ENCODE data around the gene GALM. TPM values are rescaled to one million over a fixed set of nuclear protein-coding genes. Genes with fewer than 3 reads are reported as not detected.
"Not testable (repeated sequence)": the region's sequence is repeated elsewhere in the genome, so short reads cannot be mapped to it uniquely, and the experiment has no call there.

Gene GALM
- total RNA-seq (2014; rRNA removed; shearing (Covaris generic); ENCODE audit: low replicate concordance) = 88.0 and 103 TPM in 2 replicates

DNA sequence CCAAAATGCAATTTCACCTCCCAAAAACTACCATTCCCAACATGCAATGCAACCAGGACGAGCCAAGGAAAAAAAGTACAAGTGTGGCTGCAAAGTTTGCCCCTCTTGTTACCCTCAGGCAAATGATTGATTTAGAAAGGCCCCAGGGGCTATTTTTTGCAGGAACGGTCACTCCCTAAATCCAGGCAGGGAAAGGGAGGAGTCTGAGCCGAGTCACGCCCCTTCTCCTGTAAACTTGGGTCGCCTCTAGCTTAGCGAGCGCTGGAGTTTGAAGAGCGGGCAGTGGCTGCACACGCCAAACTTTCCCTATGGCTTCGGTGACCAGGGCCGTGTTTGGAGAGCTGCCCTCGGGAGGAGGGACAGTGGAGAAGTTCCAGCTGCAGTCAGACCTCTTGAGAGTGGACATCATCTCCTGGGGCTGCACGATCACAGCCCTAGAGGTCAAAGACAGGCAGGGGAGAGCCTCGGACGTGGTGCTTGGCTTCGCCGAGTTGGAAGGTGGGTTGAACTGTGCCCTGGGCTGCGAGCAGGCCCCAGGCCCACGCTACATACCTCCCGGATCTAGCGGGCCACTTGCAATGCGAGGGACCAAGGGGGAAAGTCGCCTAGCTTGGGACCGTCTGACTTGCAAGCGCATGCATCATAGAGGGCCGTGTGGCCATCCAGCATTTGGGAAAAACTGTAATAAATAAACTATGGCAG, at the start of gene GALM:
Gene GALM, plus strand, starts transcription at position 261 of the 702 bp plus-strand sequence. Its CDS starts 48 bp downstream, at position 309.
- in situ Hi-C loops (cut with HindIII; ENCODE audit: low pct_unique_long_range_greater_than_20kb, low sequenced_read_pairs) = no loop called here
- DNase-seq (ENCODE audit: low read depth) = peak; percentile 97

- no peak for DNase-seq (ENCODE audit: low read depth)
- in situ Hi-C loops (cut with HindIII; ENCODE audit: low pct_unique_long_range_greater_than_20kb, low sequenced_read_pairs) = no loop called here
Measured at GRCh38 chr2:38617301-38617700, 48.6 kb upstream of the GALM start.

DNA sequence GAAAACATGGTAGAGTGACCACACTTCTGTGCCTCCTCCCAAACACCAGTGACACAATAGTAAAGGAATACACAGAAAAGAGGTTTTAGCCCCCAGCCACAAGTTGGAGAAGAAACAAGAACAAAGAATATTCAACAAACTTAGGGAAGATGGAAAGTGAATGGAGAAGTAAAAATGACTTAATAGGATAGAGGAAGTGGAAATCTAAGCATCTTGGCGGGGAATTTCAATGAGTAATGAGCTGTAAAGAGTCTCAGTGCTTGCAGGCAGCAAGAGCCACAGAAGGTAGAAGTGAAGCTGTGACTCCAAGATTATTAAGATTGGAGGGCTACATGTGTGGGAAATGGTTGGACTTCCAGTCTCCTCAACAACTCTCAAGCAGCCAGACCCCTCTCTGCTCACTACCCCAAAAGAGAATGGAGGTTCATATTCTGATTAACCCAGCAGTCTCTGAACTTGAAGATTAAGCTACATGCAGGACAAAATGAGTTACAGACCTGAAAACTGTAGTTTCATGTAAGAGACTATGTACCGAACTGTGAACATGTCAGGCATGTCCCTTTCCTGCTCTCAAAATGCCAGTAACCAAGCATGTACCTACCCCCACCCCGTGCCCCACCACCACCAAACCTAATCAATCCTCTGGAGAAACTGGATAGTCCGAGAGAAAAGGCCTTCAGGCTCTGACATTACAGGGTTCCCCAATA, 46.3 kb upstream of the GALM start:
- no peak for DNase-seq (ENCODE audit: low read depth)
- in situ Hi-C loops (cut with HindIII; ENCODE audit: low pct_unique_long_range_greater_than_20kb, low sequenced_read_pairs) = no loop called here

- in situ Hi-C loops (cut with HindIII; ENCODE audit: low pct_unique_long_range_greater_than_20kb, low sequenced_read_pairs) = no loop called here
- no peak for DNase-seq (ENCODE audit: low read depth)
Measured at GRCh38 chr2:38620282-38620977, 45.5 kb upstream of the GALM start.

DNA sequence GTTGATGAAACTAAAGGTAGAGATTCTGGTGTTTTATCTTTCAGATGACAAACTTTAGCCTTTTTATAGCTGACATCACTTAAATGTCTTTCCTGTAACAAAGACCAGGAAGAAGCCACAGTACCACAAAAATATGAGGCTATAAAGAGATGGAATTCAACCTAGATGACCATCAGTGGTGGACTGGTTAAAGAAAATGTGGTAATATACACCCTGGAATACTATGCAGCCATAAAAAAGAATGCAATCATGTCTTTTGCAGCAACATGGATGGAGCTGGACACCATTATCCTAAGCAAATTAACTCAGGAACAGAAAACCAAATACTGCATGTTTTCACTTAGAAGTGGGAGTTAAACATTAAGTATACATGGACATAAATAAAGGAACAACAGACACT, 44.9 kb upstream of the GALM start:
- DNase-seq (ENCODE audit: low read depth) = no peak
- in situ Hi-C loops (cut with HindIII; ENCODE audit: low pct_unique_long_range_greater_than_20kb, low sequenced_read_pairs) = no loop called here

DNA sequence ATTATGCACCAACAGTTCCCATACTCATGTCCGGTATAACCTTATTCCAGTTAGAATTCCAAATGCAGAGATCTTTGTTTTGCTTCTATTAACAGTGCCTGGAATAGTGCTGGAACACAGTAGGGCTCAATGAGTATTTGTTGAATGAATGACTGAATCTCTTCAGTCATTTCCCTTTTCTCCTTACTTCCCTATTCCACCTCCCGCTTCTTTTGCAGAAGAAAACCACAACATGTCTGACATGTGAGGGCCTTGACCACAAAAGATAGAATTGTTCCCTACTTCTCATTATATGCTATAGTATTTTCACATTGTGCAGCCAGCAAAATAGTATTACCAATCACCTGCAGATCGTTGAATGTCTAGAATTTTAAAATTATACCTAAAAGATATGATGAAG, 43.7 kb upstream of the GALM start:
- in situ Hi-C loops (cut with HindIII; ENCODE audit: low pct_unique_long_range_greater_than_20kb, low sequenced_read_pairs) = no loop called here
- DNase-seq (ENCODE audit: low read depth) = no peak

- in situ Hi-C loops (cut with HindIII; ENCODE audit: low pct_unique_long_range_greater_than_20kb, low sequenced_read_pairs) = no loop called here
- DNase-seq (ENCODE audit: low read depth) = no peak
Measured at GRCh38 chr2:38626326-38627035, 39.4 kb upstream of the GALM start.

DNA sequence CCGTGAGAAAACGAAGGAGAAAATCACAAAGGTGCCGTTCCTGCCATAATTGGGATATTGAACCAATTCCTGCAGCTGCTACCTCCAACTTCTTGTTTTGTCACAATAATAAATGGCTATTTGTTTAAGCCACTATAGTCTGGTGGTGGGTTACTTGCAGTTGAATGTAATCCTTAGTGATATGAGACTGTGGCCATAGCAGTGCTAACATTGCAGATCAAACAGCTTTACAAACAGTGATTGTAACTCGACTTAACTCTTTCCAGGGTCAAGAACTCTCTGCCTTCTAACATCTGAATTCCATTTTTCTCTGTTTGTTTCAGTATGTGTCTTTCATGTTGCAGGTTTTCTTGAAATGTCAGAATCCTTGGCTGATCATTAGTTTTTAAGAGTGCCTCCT, 38.5 kb upstream of the GALM start:
- in situ Hi-C loops (cut with HindIII; ENCODE audit: low pct_unique_long_range_greater_than_20kb, low sequenced_read_pairs) = no loop called here
- no peak for DNase-seq (ENCODE audit: low read depth)

DNA sequence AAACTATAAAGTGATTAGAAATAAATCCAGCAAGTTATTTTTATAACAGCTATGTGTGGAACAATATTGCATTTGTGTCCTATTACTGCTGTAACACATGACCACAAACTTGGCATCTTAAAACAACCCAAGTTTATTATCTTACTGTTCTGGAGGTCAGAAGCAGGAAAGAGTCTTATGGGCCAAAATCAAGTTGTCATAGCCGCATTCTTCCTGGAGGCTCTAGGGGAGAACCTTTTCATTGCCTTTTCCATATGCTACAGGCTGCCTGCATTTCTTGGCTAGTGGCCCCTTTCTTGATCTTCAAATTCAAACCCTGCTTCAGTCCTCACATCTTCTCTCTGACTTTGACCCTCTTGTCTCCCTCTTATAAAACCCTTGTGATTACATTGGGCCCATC, 36.2 kb upstream of the GALM start:
- in situ Hi-C loops (cut with HindIII; ENCODE audit: low pct_unique_long_range_greater_than_20kb, low sequenced_read_pairs) = no loop called here
- no peak for DNase-seq (ENCODE audit: low read depth)

DNA sequence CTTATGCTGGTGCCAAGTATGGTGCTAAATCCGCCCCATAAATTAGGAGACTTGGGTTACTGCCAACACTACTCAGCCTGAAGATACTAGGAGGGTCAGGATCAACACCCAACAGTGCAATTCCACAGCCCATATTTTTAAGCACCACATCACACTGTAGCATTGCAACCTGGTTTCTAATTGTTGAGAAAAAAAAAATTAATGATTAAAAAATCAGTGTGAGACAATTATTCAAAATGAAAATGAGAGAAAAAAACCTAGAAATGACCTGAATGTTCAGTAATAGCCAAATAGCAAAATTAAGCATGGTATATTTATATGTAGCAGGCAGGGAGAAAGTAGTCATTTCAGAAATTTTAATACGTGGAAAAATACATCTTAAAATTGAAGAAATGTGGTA, 33.9 kb upstream of the GALM start:
- DNase-seq (ENCODE audit: low read depth) = no peak
- in situ Hi-C loops (cut with HindIII; ENCODE audit: low pct_unique_long_range_greater_than_20kb, low sequenced_read_pairs) = no loop called here

DNA sequence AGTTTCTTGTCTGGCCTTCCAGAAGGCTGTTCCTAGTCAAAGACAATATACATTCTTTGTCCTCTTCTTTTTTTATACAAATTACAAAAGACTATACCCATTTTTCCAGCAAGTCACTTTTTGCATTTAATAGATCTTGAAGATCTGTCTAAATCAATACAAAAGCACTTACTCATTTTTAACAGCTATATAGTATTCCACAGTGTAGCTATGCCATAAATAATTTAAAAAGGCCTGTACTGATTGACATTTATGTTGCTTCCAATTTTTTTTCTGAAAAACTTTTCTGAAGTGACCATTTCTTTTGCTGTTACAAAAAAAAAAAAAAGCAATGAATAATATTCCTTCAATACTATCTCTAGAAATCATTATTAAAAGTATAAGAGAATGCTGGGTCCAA, 32.9 kb upstream of the GALM start:
- DNase-seq (ENCODE audit: low read depth) = no peak
- in situ Hi-C loops (cut with HindIII; ENCODE audit: low pct_unique_long_range_greater_than_20kb, low sequenced_read_pairs) = no loop called here

DNA sequence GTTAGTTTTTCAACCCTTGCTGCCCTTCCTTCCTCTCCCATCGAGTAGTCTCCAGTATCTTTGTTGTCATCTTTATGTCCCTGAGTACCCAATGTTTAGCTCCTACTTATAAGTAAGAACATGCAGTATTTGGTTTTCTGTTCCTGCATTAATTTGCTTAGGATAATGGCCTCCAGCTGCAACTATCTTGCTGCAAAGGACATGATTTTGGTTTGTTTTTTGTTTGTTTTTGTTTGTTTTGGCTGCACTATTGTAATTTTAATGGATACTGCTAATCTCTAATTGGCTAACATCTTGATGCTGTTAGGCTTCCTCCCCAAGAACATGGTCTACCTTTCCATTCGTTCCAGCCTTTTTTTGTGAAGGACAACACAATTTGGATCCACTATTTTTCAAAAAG, 32.0 kb upstream of the GALM start:
- in situ Hi-C loops (cut with HindIII; ENCODE audit: low pct_unique_long_range_greater_than_20kb, low sequenced_read_pairs) = no loop called here
- no peak for DNase-seq (ENCODE audit: low read depth)

DNA sequence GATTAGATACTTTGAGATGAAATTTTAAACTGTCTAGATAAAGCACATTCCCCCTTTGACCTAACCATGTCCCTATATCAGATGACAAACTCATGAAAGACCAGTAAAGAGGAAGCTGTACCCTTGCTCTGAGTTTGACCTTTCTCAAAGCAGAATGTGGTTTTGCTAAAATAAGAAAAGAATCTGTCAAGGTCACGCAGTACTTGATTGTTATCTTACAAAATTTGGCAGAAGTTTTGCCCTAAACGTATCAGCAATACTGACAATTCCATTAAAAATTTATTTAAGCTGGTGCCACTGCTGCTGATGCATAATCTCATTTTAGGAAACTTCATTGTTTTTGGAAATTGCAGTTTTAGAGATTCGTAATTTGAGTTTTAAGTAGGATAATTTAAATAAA, 31.2 kb upstream of the GALM start:
- DNase-seq (ENCODE audit: low read depth) = no peak
- in situ Hi-C loops (cut with HindIII; ENCODE audit: low pct_unique_long_range_greater_than_20kb, low sequenced_read_pairs) = no loop called here

- no peak for DNase-seq (ENCODE audit: low read depth)
- in situ Hi-C loops (cut with HindIII; ENCODE audit: low pct_unique_long_range_greater_than_20kb, low sequenced_read_pairs) = no loop called here
Measured at GRCh38 chr2:38635139-38635538, 30.8 kb upstream of the GALM start.

GRCh38 chr2:38636069-38636468, 29.8 kb upstream of the GALM start:
- no peak for DNase-seq (ENCODE audit: low read depth)
- in situ Hi-C loops (cut with HindIII; ENCODE audit: low pct_unique_long_range_greater_than_20kb, low sequenced_read_pairs) = no loop called here

DNA sequence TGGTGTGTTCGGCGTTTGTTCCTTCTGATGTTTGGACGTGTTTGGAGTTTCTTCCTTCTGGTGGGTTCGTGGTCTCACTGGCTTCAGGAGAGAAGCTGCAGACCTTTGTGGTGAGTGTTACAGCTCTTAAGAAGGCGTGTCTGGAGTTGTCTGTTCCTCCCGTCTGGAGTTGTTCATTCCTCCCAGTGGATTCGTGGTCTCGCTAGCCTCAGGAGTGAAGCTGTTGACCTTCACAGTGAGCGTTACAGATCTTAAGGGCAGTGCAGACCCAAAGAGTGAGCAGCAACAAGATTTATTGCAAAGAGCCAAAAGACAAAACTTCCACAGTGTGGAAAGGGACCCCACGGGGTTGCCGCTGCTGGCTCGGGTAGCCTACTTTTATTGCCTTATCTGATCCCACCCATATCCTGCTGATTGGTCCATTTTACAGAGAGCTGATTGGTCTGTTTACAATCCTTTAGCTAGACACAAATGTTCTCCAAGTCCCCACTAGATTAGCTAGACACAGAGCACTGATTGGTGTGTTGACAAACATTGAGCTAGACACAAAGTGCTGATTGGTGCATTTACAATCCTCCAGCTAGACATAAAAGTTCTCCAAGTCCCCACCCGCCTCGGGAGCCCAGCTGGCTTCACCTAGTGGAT, 23.4 kb upstream of the GALM start:
- DNase-seq (ENCODE audit: low read depth); in situ Hi-C loops (cut with HindIII; ENCODE audit: low pct_unique_long_range_greater_than_20kb, low sequenced_read_pairs): not testable (repeated sequence)

GRCh38 chr2:38643021-38643671, 22.8 kb upstream of the GALM start:
- in situ Hi-C loops (cut with HindIII; ENCODE audit: low pct_unique_long_range_greater_than_20kb, low sequenced_read_pairs) = no loop called here
- DNase-seq (ENCODE audit: low read depth) = no peak
